Measurements from ENCODE around the gene TMC4. TPM values are rescaled to one million over a fixed set of nuclear protein-coding genes. Genes with fewer than 3 reads are reported as not detected.
A peak's percentile ranks its signal among the peaks of the same experiment; 100 is the strongest.
"Not testable (repeated sequence)": the region's sequence is repeated elsewhere in the genome, so short reads cannot be mapped to it uniquely, and the experiment has no call there.

The TMC4 gene
- 2.6 TPM for total RNA-seq (ENCODE audit: unreplicated experiment)
- long read RNA-seq, partial matches to known transcripts: 0 of 2 reads
- long read RNA-seq, other reads (novel, unspliced or antisense): 1 of 2 reads

GRCh38 chr19:54172471-54173358 lies at the start of gene TMC4:
Gene TMC4 (minus strand): TSS chr19:54173160. CDS start chr19:54173117, 43 bp downstream.
- no peak for TF ChIP-seq CTCF (IDR thresholded peaks at IDR 0.05; ENCODE audit: unreplicated experiment)
- Mint-ChIP-seq H3K4me3 (ENCODE audit: unreplicated experiment) (no peak within 1 kb of the TSS), H3K9me3 (ENCODE audit: unreplicated experiment) (no peaks in the 10 kb centered on the region), H3K27ac (ENCODE audit: unreplicated experiment) (peak within 1 kb of the TSS; percentile 9), H3K27me3 (ENCODE audit: unreplicated experiment) (peaks cover 1% of the 10 kb centered on the region), H3K36me3 (ENCODE audit: low read depth, unreplicated experiment) (no peaks in the 10 kb centered on the region), H3K4me1 (ENCODE audit: unreplicated experiment) (peaks cover 9% of the 10 kb centered on the region)
- no peak for DNase-seq (ENCODE audit: low spot score)

- H3K27me3 Mint-ChIP-seq (ENCODE audit: unreplicated experiment): not testable (repeated sequence)
Observed at GRCh38 chr19:54221947-54222346, 49.0 kb upstream of the TMC4 start.

GRCh38 chr19:54219702-54220101 lies 46.7 kb upstream of the TMC4 start:
- H3K27ac Mint-ChIP-seq (ENCODE audit: unreplicated experiment); DNase-seq (ENCODE audit: low spot score): not testable (repeated sequence)

More at GRCh38 chr19:54221947-54222346, 49.0 kb upstream of the TMC4 start:
- not testable (repeated sequence) for H3K9me3 Mint-ChIP-seq (ENCODE audit: unreplicated experiment); H3K27ac Mint-ChIP-seq (ENCODE audit: unreplicated experiment); H3K36me3 Mint-ChIP-seq (ENCODE audit: low read depth, unreplicated experiment); H3K4me1 Mint-ChIP-seq (ENCODE audit: unreplicated experiment); H3K4me3 Mint-ChIP-seq (ENCODE audit: unreplicated experiment); DNase-seq (ENCODE audit: low spot score)

GRCh38 chr19:54218960-54219661 lies 46.2 kb upstream of the TMC4 start:
- no peak for TF ChIP-seq CTCF (IDR thresholded peaks at IDR 0.05; ENCODE audit: unreplicated experiment)
- no peaks in the 10 kb centered on the region for H3K9me3 Mint-ChIP-seq (ENCODE audit: unreplicated experiment)
- H3K4me3 Mint-ChIP-seq (ENCODE audit: unreplicated experiment): peak overlapping the region; percentile 76
- peaks cover 12% of the 10 kb centered on the region for H3K36me3 Mint-ChIP-seq (ENCODE audit: low read depth, unreplicated experiment)
- DNase-seq (ENCODE audit: low spot score): no peak
- no peaks in the 10 kb centered on the region for H3K4me1 Mint-ChIP-seq (ENCODE audit: unreplicated experiment)
- H3K27me3 Mint-ChIP-seq (ENCODE audit: unreplicated experiment): peaks cover 2% of the 10 kb centered on the region
- H3K27ac Mint-ChIP-seq (ENCODE audit: unreplicated experiment): peak overlapping the region; percentile 24

More at GRCh38 chr19:54219702-54220101, 46.7 kb upstream of the TMC4 start:
- peaks cover 12% of the 10 kb centered on the region for H3K36me3 Mint-ChIP-seq (ENCODE audit: low read depth, unreplicated experiment)
- not testable (repeated sequence) for H3K4me3 Mint-ChIP-seq (ENCODE audit: unreplicated experiment); H3K9me3 Mint-ChIP-seq (ENCODE audit: unreplicated experiment); H3K4me1 Mint-ChIP-seq (ENCODE audit: unreplicated experiment); H3K27me3 Mint-ChIP-seq (ENCODE audit: unreplicated experiment)

- H3K27me3 Mint-ChIP-seq (ENCODE audit: unreplicated experiment): peaks cover 2% of the 10 kb centered on the region
- no peak overlapping the region for H3K4me3 Mint-ChIP-seq (ENCODE audit: unreplicated experiment)
- no peak overlapping the region for H3K27ac Mint-ChIP-seq (ENCODE audit: unreplicated experiment)
- H3K9me3 Mint-ChIP-seq (ENCODE audit: unreplicated experiment): no peaks in the 10 kb centered on the region
- DNase-seq (ENCODE audit: low spot score): no peak
- no peaks in the 10 kb centered on the region for H3K4me1 Mint-ChIP-seq (ENCODE audit: unreplicated experiment)
- H3K36me3 Mint-ChIP-seq (ENCODE audit: low read depth, unreplicated experiment): peaks cover 14% of the 10 kb centered on the region
- no peak for TF ChIP-seq CTCF (IDR thresholded peaks at IDR 0.05; ENCODE audit: unreplicated experiment)
Observed at GRCh38 chr19:54218259-54218658, 45.3 kb upstream of the TMC4 start.

GRCh38 chr19:54217517-54218247 lies 44.7 kb upstream of the TMC4 start:
- DNase-seq (ENCODE audit: low spot score); H3K4me1 Mint-ChIP-seq (ENCODE audit: unreplicated experiment); H3K27me3 Mint-ChIP-seq (ENCODE audit: unreplicated experiment); H3K9me3 Mint-ChIP-seq (ENCODE audit: unreplicated experiment); H3K27ac Mint-ChIP-seq (ENCODE audit: unreplicated experiment): not testable (repeated sequence)
- H3K36me3 Mint-ChIP-seq (ENCODE audit: low read depth, unreplicated experiment): peaks cover 17% of the 10 kb centered on the region
- peak overlapping the region; percentile 47 for H3K4me3 Mint-ChIP-seq (ENCODE audit: unreplicated experiment)
